Measurements from ENCODE around the gene PIK3AP1. TPM values are rescaled to one million over a fixed set of nuclear protein-coding genes. Genes with fewer than 3 reads are reported as not detected.

Gene PIK3AP1
- total RNA-seq, 2 donors from 2014 or later: 1.3 to 5.2 TPM

- no peaks in the 10 kb centered on the region for H3K27me3 Mint-ChIP-seq (ENCODE audit: insufficient read depth)
- H3K4me1 ChIP-seq (ENCODE audit: control insufficient read depth, insufficient read depth, low read length): no peaks in the 10 kb centered on the region
- H3K4me3 ChIP-seq (ENCODE audit: low read length): no peak overlapping the region
- no peaks in the 10 kb centered on the region for H3K36me3 ChIP-seq (ENCODE audit: control insufficient read depth, insufficient read depth, low read length)
- H3K4me1 Mint-ChIP-seq: no peaks in the 10 kb centered on the region
- peaks cover 3% of the 10 kb centered on the region for H3K9me3 Mint-ChIP-seq
- no peak for TF ChIP-seq CTCF (conservative IDR thresholded peaks at IDR 0.05)
- no peaks in the 10 kb centered on the region for H3K9me3 ChIP-seq (ENCODE audit: control insufficient read depth, low read length)
- no peak for DNase-seq
- no peak overlapping the region for H3K27ac Mint-ChIP-seq
- no peak overlapping the region for H3K9ac ChIP-seq (ENCODE audit: extremely low read depth, low read length, poor library complexity, severe bottlenecking)
- no peak overlapping the region for H3K27ac ChIP-seq (ENCODE audit: low read depth, low read length)
- no peaks in the 10 kb centered on the region for H3K36me3 Mint-ChIP-seq (ENCODE audit: low read depth)
- no peaks in the 10 kb centered on the region for H3K27me3 ChIP-seq (ENCODE audit: control insufficient read depth, insufficient read depth, low read length, poor library complexity, severe bottlenecking)
- H3K4me3 Mint-ChIP-seq: no peak overlapping the region
Observed at GRCh38 chr10:96691761-96692160, 28.6 kb downstream of the PIK3AP1 start.

GRCh38 chr10:96690755-96691730 is 29.3 kb downstream of the PIK3AP1 start:
- Histone ChIP-seq H3K4me1 (ENCODE audit: control insufficient read depth, insufficient read depth, low read length) (no peaks in the 10 kb centered on the region), H3K9me3 (ENCODE audit: control insufficient read depth, low read length) (no peaks in the 10 kb centered on the region), H3K27me3 (ENCODE audit: control insufficient read depth, insufficient read depth, low read length, poor library complexity, severe bottlenecking) (no peaks in the 10 kb centered on the region), H3K9ac (ENCODE audit: extremely low read depth, low read length, poor library complexity, severe bottlenecking) (no peak overlapping the region), H3K4me3 (ENCODE audit: low read length) (no peak overlapping the region), H3K27ac (ENCODE audit: low read depth, low read length) (no peak overlapping the region), H3K36me3 (ENCODE audit: control insufficient read depth, insufficient read depth, low read length) (no peaks in the 10 kb centered on the region)
- TF ChIP-seq CTCF (conservative IDR thresholded peaks at IDR 0.05): no peak
- whole genome bisulfite sequencing, 2 experiments (ENCODE audit: insufficient coverage in 1 of 2, insufficient read length in 1 of 2): 86 to 96% methylated on average over 4 to 7 of the region's 9 CpGs
- peaks cover 3% of the 10 kb centered on the region for H3K9me3 Mint-ChIP-seq
- no peaks in the 10 kb centered on the region for H3K27me3 Mint-ChIP-seq (ENCODE audit: insufficient read depth)
- no peak for DNase-seq
- no peak overlapping the region for H3K27ac Mint-ChIP-seq
- no peaks in the 10 kb centered on the region for H3K4me1 Mint-ChIP-seq
- no peaks in the 10 kb centered on the region for H3K36me3 Mint-ChIP-seq (ENCODE audit: low read depth)
- H3K4me3 Mint-ChIP-seq: no peak overlapping the region

- DNase-seq: no peak
- Histone ChIP-seq H3K27ac (ENCODE audit: low read depth, low read length) (no peak overlapping the region), H3K9ac (ENCODE audit: extremely low read depth, low read length, poor library complexity, severe bottlenecking) (no peak overlapping the region), H3K27me3 (ENCODE audit: control insufficient read depth, insufficient read depth, low read length, poor library complexity, severe bottlenecking) (no peaks in the 10 kb centered on the region), H3K4me1 (ENCODE audit: control insufficient read depth, insufficient read depth, low read length) (no peaks in the 10 kb centered on the region), H3K4me3 (ENCODE audit: low read length) (no peak overlapping the region), H3K9me3 (ENCODE audit: control insufficient read depth, low read length) (no peaks in the 10 kb centered on the region), H3K36me3 (ENCODE audit: control insufficient read depth, insufficient read depth, low read length) (no peaks in the 10 kb centered on the region)
- peaks cover 3% of the 10 kb centered on the region for H3K9me3 Mint-ChIP-seq
- no peaks in the 10 kb centered on the region for H3K36me3 Mint-ChIP-seq (ENCODE audit: low read depth)
- TF ChIP-seq CTCF (conservative IDR thresholded peaks at IDR 0.05): no peak
- H3K4me1 Mint-ChIP-seq: no peaks in the 10 kb centered on the region
- no peak overlapping the region for H3K27ac Mint-ChIP-seq
- WGBS, 2 experiments (ENCODE audit: insufficient coverage in 1 of 2, insufficient read length in 1 of 2): 98% methylated on average over 4 of the region's 4 CpGs
- no peak overlapping the region for H3K4me3 Mint-ChIP-seq
- no peaks in the 10 kb centered on the region for H3K27me3 Mint-ChIP-seq (ENCODE audit: insufficient read depth)
Observed at GRCh38 chr10:96688789-96689188, 31.5 kb downstream of the PIK3AP1 start.

Measured in endodermal cell (in vitro differentiated cells).